Mesenchymal stem cell (in vitro differentiated cells and primary cell): Measurements from ENCODE around the gene HOXC10.

Source experiments
- DNase-seq: peaks from one replicate; pipeline ENCODE4 v3.0.0-alpha.2; 2013
- H2AFZ ChIP-seq: one replicate; pipeline ENCODE4 v1.6.1; 2013; ENCODE audit warnings: low read depth, mild to moderate bottlenecking, control low read depth, inconsistent platforms, low read length, moderate library complexity
- H2AK5ac ChIP-seq: 2 replicates; pipeline ENCODE4 v1.6.1; 2013; ENCODE audit warnings: low read length, moderate library complexity, mild to moderate bottlenecking, inconsistent platforms; ENCODE audit not compliant: severe bottlenecking
- H2BK120ac ChIP-seq: one replicate; pipeline ENCODE4 v1.6.1; 2013; ENCODE audit warnings: low read depth, mild to moderate bottlenecking, inconsistent platforms, low read length, moderate library complexity
- H2BK12ac ChIP-seq, 2 experiments: one replicate each; pipeline ENCODE4 v1.6.1; 2013; ENCODE audit warnings: inconsistent platforms in 2 of 2, low read length in 2 of 2, mild to moderate bottlenecking in 2 of 2, moderate library complexity in 2 of 2, control low read depth in 1 of 2
- H2BK15ac ChIP-seq: one replicate; pipeline ENCODE4 v1.6.1; 2013; ENCODE audit warnings: mild to moderate bottlenecking, low read depth, inconsistent platforms; ENCODE audit not compliant: poor library complexity, severe bottlenecking
- H2BK5ac ChIP-seq: 2 replicates; pipeline ENCODE4 v1.6.1; 2013; ENCODE audit warnings: low read depth, mild to moderate bottlenecking, low read length, control low read depth, inconsistent platforms; ENCODE audit not compliant: poor library complexity, severe bottlenecking
- H3K14ac ChIP-seq, 2 experiments: one replicate each; pipeline ENCODE4 v1.6.1; 2013; ENCODE audit warnings: inconsistent platforms in 2 of 2, low read length in 2 of 2, control low read depth in 1 of 2, mild to moderate bottlenecking in 1 of 2, moderate library complexity in 1 of 2
- H3K18ac ChIP-seq, 2 experiments: one replicate each; pipeline ENCODE4 v1.6.1; 2013; ENCODE audit warnings: inconsistent platforms in 2 of 2, low read length in 2 of 2, control low read depth in 1 of 2, low read depth in 1 of 2, mild to moderate bottlenecking in 1 of 2
- H3K23ac ChIP-seq, 2 experiments: one replicate each; pipeline ENCODE4 v1.6.1; 2013; ENCODE audit warnings: inconsistent platforms in 2 of 2, low read length in 2 of 2, mild to moderate bottlenecking in 2 of 2, moderate library complexity in 2 of 2, control low read depth in 1 of 2
- H3K27ac ChIP-seq: 2 replicates; pipeline ENCODE4 v1.5.1; 2013; ENCODE audit warnings: mild to moderate bottlenecking, moderate library complexity, low read length, control low read depth, inconsistent platforms; ENCODE audit not compliant: poor library complexity, severe bottlenecking
- H3K27me3 ChIP-seq, 2 experiments: 2 replicates each; pipeline versions ENCODE4 v1.6.1 to v1.7.0; 2013; ENCODE audit warnings: low read length in 2 of 2, mild to moderate bottlenecking in 2 of 2, moderate library complexity in 2 of 2, control low read depth in 1 of 2, inconsistent platforms in 1 of 2; ENCODE audit not compliant: control insufficient read depth in 1 of 2, insufficient read depth in 1 of 2
- H3K36me3 ChIP-seq, 2 experiments: 2 replicates each; pipeline versions ENCODE4 v1.6.1 to v1.7.0; 2013; ENCODE audit warnings: low read length in 2 of 2, control low read depth in 1 of 2, inconsistent platforms in 1 of 2, low read depth in 1 of 2, mild to moderate bottlenecking in 1 of 2; ENCODE audit not compliant: insufficient read depth in 2 of 2, control insufficient read depth in 1 of 2
- H3K4ac ChIP-seq, 2 experiments: one replicate each; pipeline ENCODE4 v1.6.1; 2013; ENCODE audit warnings: inconsistent platforms in 2 of 2, low read length in 2 of 2, mild to moderate bottlenecking in 2 of 2, moderate library complexity in 2 of 2, control low read depth in 1 of 2, low read depth in 1 of 2
- H3K4me1 ChIP-seq: 2 replicates; pipeline ENCODE4 v1.6.1; 2013; ENCODE audit warnings: low read depth, low read length, control low read depth; ENCODE audit not compliant: control insufficient read depth, insufficient read depth
- H3K4me2 ChIP-seq: 2 replicates; pipeline ENCODE4 v1.6.1; 2013; ENCODE audit warnings: low read length, mild to moderate bottlenecking, inconsistent platforms; ENCODE audit not compliant: poor library complexity, severe bottlenecking
- H3K4me3 ChIP-seq, 2 experiments: 2 replicates each; pipeline versions ENCODE4 v1.5.1 to v1.7.0; 2013; ENCODE audit warnings: low read length in 2 of 2, mild to moderate bottlenecking in 2 of 2, control low read depth in 1 of 2, low read depth in 1 of 2; ENCODE audit not compliant: insufficient read depth in 1 of 2
- H3K79me1 ChIP-seq: replicated peaks from 2 replicates; pipeline ENCODE4 v1.6.1; 2013; ENCODE audit warnings: mild to moderate bottlenecking, control low read depth, low read length, inconsistent platforms; ENCODE audit not compliant: poor library complexity, severe bottlenecking
- H3K9ac ChIP-seq: 2 replicates; pipeline ENCODE4 v1.7.0; 2013; ENCODE audit warnings: mild to moderate bottlenecking, low read length, moderate library complexity
- H3K9me3 ChIP-seq: 2 replicates; pipeline ENCODE4 v1.7.0; 2013; ENCODE audit warnings: mild to moderate bottlenecking, low read length; ENCODE audit not compliant: control insufficient read depth
- H4K8ac ChIP-seq: one replicate; pipeline ENCODE4 v1.6.1; 2013; ENCODE audit warnings: inconsistent platforms, mild to moderate bottlenecking, low read length, moderate library complexity
- H4K91ac ChIP-seq: one replicate; pipeline ENCODE4 v1.6.1; 2013; ENCODE audit warnings: mild to moderate bottlenecking, low read length, inconsistent platforms
- WGBS: methylation state at CpG from one replicate; pipeline ENCODE4 v1.1.7; 2013; ENCODE audit warnings: mixed read lengths; 5-methylcytosine and 5-hydroxymethylcytosine counted together

The HOXC10 gene

DNA sequence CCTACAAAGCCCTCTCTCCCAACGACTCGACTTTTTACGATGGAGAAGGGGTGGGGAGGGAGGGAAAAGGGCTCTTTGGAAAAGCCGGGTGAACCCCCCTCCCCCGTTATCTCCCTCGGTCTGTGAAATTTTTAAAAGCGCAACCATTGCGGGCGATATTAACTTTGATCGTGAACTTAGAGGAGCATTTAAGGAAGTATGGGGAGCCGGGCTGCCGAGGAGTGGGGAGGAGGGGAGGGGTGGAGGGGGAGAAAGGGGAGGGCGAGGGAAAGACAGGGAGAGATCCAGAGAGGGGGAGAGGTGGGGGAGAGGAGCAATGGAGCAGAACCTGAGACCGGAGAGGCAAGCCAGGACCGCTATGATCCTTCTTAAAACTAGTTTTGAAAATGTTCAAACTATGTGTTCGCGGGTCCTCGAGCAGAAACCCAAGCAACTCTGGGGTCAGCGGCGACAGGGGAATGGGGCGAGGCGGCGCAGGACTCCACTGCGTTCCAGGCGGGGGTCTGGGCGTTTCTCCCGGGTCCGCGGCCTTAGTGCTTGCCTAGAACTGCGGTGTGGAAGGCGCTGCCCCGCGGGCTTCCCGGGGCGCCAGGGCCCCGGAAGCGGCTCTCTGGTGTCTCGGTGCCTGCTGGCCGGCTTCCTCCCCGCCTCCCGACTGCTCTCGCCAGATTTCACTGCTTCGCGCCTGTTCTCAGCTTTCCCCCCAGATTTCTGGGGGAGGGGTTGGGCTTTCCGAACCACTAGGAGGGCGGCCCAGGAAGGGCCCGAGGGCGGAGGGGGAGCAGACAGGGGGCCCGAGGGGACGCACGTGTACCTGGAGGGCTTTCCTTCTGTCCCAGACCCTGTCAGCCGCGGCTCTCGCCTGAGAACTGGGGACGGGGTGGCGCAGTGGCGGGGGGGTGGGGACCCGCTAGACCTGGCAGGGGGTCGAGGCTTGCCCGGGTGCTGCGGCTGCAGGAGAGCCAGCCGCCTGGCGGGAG, 10.6 kb upstream of the HOXC10 start, which contains the start of gene HOTAIR:
HOTAIR (minus strand) TSS at position 871 of the 980 bp plus-strand sequence.
- no peak within 1 kb of the TSS for H3K14ac ChIP-seq
- H3K18ac ChIP-seq: no peak within 1 kb of the TSS

DNA sequence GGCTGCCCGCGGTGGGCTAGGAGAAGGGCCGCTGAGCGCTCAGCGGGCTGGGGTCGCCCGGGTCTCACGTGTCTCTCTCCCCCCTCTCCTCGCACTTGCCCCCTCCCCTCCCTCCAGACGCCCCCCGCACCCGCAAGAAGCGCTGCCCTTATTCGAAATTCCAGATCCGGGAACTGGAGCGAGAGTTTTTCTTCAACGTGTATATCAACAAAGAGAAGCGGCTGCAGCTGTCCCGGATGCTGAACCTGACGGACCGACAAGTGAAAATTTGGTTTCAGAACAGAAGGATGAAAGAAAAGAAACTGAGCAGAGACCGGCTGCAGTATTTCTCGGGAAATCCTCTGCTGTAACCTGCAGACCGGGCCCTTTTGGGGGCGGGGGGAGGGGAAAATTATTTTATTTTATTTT, 9.9 kb upstream of the HOXC10 start:
- Histone ChIP-seq H2AK5ac (no peak overlapping the region), H3K9me3 (no peaks in the 10 kb centered on the region), H3K4me3 (peak overlapping the region; percentile 53 to 83), H4K8ac (no peak overlapping the region), H2BK5ac (no peak overlapping the region), H3K23ac (peak overlapping the region in 1 of 2 experiments; percentile 27), H3K27ac (no peak overlapping the region), H2BK12ac (no peak overlapping the region), H3K18ac (no peak overlapping the region), H2BK15ac (no peak overlapping the region), H3K4me2 (peak overlapping the region; percentile 52), H3K79me1 (no peaks in the 10 kb centered on the region), H4K91ac (no peak overlapping the region), H3K4ac (no peak overlapping the region), H3K14ac (no peak overlapping the region), H2BK120ac (no peak overlapping the region), H3K27me3 (peaks cover 67 to 94% of the 10 kb centered on the region in 2 experiments), H2AFZ (no peak overlapping the region), H3K4me1 (peaks cover 23% of the 10 kb centered on the region), H3K9ac (peak overlapping the region; percentile 84), H3K36me3 (no peaks in the 10 kb centered on the region)
- WGBS: 4% methylated on average over 22 of the region's 25 CpGs
- no peak for DNase-seq

More for the DNA sequence above, 10.6 kb upstream of the HOXC10 start, which contains the start of gene HOTAIR:
- Histone ChIP-seq H2AK5ac (no peak within 1 kb of the TSS), H3K79me1 (no peaks in the 10 kb centered on the region), H3K36me3 (no peaks in the 10 kb centered on the region), H3K4me3 (peak within 1 kb of the TSS; percentile 53 to 83), H2BK15ac (no peak within 1 kb of the TSS), H3K4me2 (peak within 1 kb of the TSS; percentile 52), H3K9ac (peak within 1 kb of the TSS; percentile 84), H3K4ac (no peak within 1 kb of the TSS), H2BK5ac (no peak within 1 kb of the TSS), H3K4me1 (peaks cover 23% of the 10 kb centered on the region), H4K8ac (no peak within 1 kb of the TSS), H3K27me3 (peaks cover 74 to 94% of the 10 kb centered on the region in 2 experiments), H2AFZ (no peak within 1 kb of the TSS), H3K23ac (peak within 1 kb of the TSS in 1 of 2 experiments; percentile 27), H3K27ac (no peak within 1 kb of the TSS), H3K9me3 (no peaks in the 10 kb centered on the region), H2BK120ac (no peak within 1 kb of the TSS), H4K91ac (no peak within 1 kb of the TSS), H2BK12ac (no peak within 1 kb of the TSS)
- WGBS: 7% methylated on average over 44 of the region's 63 CpGs
- DNase-seq: no peak

DNA sequence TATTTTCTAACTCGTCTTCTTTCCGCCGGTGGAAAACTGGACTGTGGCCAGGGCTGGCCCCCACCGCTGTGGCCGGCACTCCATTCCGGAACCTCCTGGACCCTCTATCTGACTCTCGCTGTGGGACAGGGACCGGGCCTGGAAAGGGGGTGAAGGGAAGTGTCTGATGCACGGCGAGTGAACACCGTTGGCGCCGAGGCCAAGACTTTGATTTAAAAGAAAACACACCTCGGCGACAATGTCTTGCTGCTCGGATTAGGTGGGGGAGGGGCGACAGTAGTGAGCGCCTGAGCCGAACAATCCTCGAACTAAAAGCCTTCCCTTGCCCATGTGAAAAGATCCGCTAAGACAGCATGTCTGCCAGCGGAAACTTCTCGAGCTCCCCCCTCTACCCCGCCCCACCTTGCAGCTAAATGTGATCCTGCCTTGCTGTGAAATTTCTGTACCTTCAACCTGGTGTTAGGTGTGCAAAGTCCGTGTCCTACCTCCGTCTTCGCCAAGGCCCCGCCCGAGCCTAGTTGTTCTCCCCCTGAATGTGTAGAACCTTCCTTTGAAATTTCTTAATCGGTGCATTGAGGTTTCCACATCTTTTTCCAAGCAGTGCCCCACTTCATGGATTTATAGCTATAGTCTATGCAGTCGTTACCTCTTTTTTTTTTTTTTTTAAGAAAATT, 9.3 kb upstream of the HOXC10 start:
- Histone ChIP-seq H2BK120ac (no peak overlapping the region), H3K18ac (no peak overlapping the region), H3K14ac (no peak overlapping the region), H3K9me3 (no peaks in the 10 kb centered on the region), H3K27ac (no peak overlapping the region), H3K4me3 (peak overlapping the region in 1 of 2 experiments; percentile 83), H2BK15ac (no peak overlapping the region), H2BK5ac (no peak overlapping the region), H3K4me1 (peaks cover 23% of the 10 kb centered on the region), H4K8ac (no peak overlapping the region), H3K27me3 (peaks cover 61 to 91% of the 10 kb centered on the region in 2 experiments), H2AFZ (no peak overlapping the region), H2AK5ac (no peak overlapping the region), H3K4ac (no peak overlapping the region), H3K36me3 (no peaks in the 10 kb centered on the region), H3K9ac (peak overlapping the region; percentile 84), H4K91ac (no peak overlapping the region), H2BK12ac (no peak overlapping the region), H3K23ac (no peak overlapping the region), H3K79me1 (no peaks in the 10 kb centered on the region), H3K4me2 (peak overlapping the region; percentile 52)
- no peak for DNase-seq
- WGBS: 22% methylated on average over 30 of the region's 31 CpGs
